Fibroblast of skin of left quadriceps (primary cell): ENCODE results near the gene MRM3.
A peak's percentile ranks its signal among the peaks of the same experiment; 100 is the strongest.
"Not testable (repeated sequence)": the region's sequence is repeated elsewhere in the genome, so short reads cannot be mapped to it uniquely, and the experiment has no call there.

ENCODE experiments used
- DNase-seq, 2 experiments: peaks; one replicate each; pipeline ENCODE4 v3.0.0-alpha.2; 2013; ENCODE audit warnings: low read depth in 2 of 2

Gene MRM3

GRCh38 chr17:753418-753817, 28.7 kb upstream of the MRM3 start:
- DNase-seq = no peak

- not testable (repeated sequence) for DNase-seq
These were observed 26.7 kb upstream of the MRM3 start for GRCh38 chr17:755319-755961.

DNA sequence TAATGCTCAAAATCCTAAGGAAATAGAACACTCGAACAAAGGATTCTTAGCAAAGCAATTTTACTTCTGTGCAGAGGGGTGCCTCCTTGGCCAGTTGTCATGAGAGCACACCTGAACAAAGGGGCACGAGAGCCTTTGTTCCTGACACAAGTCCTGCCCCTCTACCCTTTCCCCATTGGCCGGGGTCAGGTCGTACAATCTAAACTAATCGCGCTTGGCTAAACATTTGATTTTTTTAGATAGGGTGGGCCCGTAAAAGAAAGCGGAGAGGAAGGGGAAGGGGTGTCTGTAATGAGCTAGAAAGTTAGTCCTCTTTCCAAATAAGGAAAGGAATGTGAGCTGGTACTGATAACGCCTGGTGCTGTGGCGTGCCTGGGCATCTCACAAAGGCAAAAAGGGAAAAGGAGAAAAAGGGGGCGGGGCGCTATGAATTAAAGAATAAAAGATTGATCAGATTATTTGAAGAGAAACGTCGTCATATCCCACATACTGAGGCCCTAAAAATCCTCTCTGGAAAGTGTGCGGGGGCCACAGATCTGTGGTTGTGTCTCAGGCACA, 26.1 kb upstream of the MRM3 start:
- not testable (repeated sequence) for DNase-seq

DNA sequence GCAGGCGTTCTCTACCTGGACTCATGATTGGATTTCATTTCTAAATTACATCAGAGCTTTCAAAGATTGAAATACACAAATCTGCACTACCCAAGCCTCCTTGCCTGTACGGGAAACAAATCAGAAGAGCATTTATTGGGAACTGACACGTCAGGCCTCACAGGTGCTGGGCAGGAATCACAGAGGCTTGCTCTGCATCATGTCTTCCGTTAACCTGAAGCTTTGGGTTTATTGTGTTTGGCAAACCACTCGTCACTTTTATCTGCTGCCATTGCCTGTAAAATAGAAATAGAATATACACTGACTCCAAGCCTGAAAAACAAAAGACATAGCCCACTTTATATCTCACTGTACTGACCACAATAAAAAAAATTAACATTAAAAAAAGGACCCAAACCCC, 22.2 kb upstream of the MRM3 start:
- DNase-seq = no peak

DNA sequence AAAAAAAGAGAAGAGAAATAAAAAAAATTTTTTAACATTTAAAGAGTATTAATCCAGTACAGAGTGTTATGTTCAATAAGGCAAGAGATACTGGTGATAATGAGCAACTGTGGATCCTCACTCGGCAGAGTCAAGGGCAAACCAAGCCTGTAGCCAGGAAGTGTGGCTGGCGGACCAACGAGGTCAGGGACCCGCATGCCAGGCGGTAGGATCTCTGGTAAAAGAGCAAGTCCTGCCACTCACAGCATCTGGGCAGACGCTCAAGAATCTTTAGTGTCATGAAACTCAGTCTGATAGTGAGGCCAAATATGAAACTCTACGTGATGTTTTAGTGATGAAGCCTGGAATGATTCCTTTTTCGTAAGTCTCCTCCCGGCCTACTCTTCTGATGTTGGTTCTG, 21.8 kb upstream of the MRM3 start:
- no peak for DNase-seq

DNA sequence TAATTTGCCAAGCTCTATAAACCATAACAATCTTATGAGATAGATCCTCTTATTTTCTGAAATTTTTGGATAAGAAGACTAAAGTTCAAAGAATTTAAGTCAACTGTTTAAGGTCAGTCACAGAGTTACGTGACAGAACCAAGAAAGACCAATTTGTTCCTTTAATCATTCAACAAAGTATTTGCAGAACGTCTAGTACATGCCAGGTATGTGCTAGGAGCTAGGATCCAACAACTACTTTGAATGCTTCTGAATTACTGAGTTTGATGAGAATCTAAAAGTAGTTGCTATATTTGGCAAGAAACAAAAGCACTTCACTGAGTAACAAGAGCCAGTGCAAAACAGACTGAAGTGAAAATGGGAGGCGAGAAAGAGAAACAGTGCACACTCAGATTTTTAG, 15.1 kb upstream of the MRM3 start:
- DNase-seq = no peak

DNA sequence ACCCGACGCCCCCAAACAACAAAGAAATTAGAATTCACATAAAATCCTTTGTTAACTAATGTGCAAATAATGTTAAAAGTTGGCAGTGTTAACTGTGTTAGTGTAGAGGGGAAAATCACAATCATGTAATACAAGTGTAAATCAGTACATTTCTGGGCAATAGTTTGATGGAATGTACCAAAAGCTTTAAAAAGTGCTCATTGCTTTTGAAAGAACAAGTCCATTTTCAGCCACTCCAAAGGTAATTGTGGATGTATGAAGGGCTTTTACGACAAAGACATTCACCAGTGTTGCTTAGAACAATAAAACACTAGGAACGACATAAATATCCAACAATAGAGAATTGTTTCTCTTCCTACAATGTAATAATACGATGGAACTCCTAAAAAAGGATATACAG, 9.1 kb upstream of the MRM3 start:
- no peak for DNase-seq

DNA sequence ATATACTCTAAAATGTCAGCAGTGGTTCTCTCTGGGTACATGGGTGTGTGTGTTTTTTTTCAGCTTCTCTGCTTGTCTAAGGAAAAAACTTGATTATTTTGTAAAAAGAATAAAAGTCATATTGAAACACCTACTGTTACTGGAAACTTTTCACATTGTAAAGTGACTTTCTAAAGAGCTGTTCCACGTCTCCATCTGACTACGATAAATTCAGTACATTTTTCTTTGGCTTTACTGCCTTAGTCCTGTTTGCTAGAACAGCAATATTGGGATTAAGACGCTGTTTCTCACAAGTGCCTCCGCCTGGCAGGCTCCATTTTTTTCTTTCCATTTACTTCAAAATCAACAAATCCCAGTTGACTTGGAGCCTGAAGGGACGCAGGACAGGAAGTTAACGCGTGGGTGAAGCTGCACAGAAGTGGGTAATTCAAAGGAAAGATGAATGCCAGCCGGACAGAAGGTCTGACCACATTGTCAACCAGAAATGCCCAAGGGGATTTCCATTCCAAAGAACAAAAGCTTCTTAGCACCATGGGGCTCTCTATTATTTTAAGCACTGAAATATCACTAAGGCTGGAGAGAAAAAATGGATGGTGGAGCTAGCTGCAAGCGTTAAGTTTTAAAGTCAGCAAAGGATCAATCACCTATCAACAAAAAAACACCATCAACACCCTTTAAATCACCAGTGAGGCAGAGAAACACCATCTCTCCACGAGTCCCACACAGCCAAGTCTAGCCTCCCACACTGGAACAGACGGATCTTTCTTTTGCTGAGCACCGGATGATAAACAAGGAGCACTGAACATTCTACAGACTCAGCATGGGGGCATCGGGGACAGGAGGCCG, 8.5 kb upstream of the MRM3 start:
- no peak for DNase-seq

- DNase-seq = no peak
These were observed 7.9 kb upstream of the MRM3 start for GRCh38 chr17:774313-774584.

GRCh38 chr17:778096-778495, 4.1 kb upstream of the MRM3 start:
- no peak for DNase-seq

- DNase-seq = no peak
These were observed 2.0 kb downstream of the MRM3 start for GRCh38 chr17:784143-784542.

- DNase-seq = not testable (repeated sequence)
These were observed 3.7 kb downstream of the MRM3 start for GRCh38 chr17:785901-786300.

- DNase-seq = no peak
These were observed 5.6 kb downstream of the MRM3 start for GRCh38 chr17:787641-788221.

- no peak for DNase-seq
These were observed 6.4 kb downstream of the MRM3 start for GRCh38 chr17:788551-788950.

DNA sequence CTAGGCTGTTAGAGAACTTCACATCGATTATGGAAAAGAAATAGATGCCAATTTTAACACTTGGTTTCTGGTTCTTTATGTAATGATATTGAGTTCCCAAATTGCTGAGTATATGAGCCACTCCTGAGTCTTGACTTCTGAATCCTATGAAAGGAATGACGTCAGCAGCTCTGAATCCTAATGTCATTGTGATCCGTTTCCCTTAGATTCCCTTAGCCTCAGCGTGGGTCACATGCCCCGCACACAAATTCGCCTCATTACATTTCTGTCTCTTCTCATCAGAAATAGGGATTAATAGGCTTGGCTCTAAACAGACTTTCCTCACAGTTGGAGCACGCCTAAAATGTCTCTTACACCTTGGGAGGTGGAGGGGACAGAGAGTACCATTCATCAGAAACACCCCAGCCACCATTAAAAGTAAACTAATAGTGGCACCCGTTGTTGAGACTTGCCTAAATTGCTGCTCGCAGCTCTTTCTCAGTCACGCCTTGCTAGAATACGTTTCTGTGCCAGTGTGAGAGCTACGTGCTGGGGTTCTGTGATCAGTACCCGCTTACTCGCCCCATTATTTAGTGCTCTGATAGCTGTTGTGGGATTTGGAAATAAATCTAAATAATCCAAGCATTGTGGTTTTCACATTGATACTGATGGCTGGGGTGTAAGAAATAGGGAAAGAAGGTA, 7.1 kb downstream of the MRM3 start:
- DNase-seq = no peak

DNA sequence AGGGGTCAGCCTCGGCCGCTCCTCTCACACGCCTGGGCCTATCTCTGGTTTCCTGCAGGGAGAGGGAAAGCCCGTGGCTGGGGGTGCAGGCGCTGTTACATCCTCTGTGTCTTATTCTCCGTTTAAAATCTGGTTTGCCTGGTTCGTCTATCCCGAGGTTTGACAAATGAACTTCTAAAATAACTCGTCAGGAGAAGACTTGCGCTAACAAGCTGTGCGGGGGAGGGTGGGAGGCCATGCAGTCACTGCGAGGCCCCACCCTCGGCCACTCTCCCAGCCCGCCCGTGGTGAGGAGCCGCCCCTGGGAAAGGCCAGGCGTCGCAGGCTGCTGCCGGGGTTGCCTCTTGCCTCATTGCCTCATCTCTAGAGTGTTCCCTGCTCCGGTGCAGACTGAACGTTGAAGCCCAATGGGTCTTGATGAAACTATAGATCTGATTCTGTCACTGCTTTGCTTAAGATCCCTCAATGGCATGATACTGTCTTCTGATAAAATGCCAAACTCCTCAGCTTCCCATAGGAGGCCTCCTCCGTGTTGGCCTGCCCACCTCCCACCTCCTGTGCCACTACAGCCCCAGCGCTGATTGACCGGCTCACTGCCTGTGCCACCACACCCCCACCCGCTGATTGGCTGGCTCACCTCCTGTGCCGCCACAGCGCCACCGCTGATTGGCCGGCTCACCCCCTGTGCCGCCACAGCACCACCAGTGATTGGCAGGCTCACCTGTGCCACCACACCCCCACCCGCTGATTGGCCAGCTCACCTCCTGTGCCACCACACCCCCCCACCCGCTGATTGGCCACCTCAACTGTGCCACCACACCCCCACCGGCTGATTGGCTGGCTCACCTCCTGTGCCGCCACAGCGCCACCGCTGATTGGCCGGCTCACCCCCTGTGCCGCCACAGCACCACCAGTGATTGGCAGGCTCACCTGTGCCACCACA, 8.0 kb downstream of the MRM3 start:
- not testable (repeated sequence) for DNase-seq

DNA sequence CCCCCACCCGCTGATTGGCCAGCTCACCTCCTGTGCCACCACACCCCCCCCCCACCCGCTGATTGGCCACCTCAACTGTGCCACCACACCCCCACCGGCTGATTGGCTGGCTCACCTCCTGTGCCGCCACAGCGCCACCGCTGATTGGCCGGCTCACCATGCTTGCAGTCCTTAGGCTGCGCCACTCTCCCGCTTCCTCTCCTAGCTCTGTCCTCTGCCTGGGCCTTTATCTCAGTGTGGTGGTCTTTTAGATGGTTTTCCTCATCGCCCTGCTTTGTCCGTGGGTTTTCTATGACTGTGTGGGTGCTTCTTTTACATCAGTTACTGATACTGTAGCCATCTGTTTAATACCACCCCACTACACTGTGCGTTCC, 8.7 kb downstream of the MRM3 start:
- DNase-seq = not testable (repeated sequence)

GRCh38 chr17:791829-792228, 9.7 kb downstream of the MRM3 start:
- DNase-seq = no peak

GRCh38 chr17:792277-792676, 10.1 kb downstream of the MRM3 start:
- no peak for DNase-seq

DNA sequence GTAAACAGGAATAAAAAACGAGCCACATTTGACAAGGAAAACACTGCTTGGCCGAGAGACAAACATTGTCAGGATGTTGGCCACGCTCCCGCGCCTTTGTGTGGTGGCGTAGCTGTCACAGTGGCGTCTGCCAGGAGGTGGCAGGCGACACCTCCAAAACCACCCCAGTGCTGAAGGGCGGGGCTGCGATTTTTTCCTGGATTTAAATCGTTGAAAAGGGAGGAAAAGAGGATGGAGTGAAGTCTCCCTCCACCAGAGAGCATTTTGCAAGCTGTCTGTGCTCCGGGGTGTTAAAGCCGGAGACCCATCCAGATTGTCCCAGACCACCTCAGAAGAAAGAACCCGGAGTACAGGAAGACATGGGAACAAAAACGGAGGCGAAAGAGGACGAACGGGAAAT, 12.7 kb downstream of the MRM3 start:
- DNase-seq = peak; percentile 51 to 56

DNA sequence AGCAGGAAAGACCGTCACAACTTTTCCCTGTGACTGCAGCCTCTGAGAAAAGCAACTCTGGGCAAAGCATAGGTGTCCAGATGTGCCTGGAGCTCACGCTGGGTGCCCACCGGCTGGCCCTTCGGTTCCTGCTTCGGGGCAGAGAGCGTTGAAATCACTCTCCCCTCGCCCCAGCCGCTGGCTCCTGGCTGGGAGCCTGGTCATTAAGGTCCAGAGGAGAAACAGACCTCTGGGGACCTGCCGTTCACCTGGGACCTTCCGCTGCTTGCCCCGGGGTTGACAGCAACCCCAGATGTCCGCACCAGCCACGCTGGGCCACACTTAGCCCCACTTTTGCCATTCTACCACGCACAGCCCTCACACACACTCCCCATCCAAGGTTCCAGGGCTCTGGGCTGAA, 13.1 kb downstream of the MRM3 start:
- no peak for DNase-seq
